Ishikawa (cell line): ENCODE results near the gene COL4A4.

Experiments used
- CREB1 ChIP-seq: IDR thresholded peaks from 2 replicates; pipeline ENCODE4 v1.6.1; 2012; ENCODE audit warnings: low read depth
- EGR1 ChIP-seq: IDR thresholded peaks from 2 replicates; pipeline ENCODE4 v1.6.1; 2012
- FOXM1 ChIP-seq: IDR thresholded peaks from 2 replicates; pipeline ENCODE4 v1.6.1; 2012; ENCODE audit warnings: low read depth, borderline replicate concordance
- MAX ChIP-seq: IDR thresholded peaks from 2 replicates; pipeline ENCODE4 v1.6.1; 2012
- RAD21 ChIP-seq: IDR thresholded peaks from 2 replicates; pipeline ENCODE4 v1.6.1; 2012; ENCODE audit warnings: low read depth
- REST ChIP-seq: IDR thresholded peaks from 2 replicates; pipeline ENCODE4 v1.6.1; 2012; ENCODE audit warnings: low read depth, mild to moderate bottlenecking
- TAF1 ChIP-seq: IDR thresholded peaks from 2 replicates; pipeline ENCODE4 v1.6.1; 2012; ENCODE audit warnings: low read depth, mild to moderate bottlenecking
- TEAD4 ChIP-seq: IDR thresholded peaks from 2 replicates; pipeline ENCODE4 v1.6.1; 2012
- ZBTB7A ChIP-seq: IDR thresholded peaks from 2 replicates; pipeline ENCODE4 v1.6.1; 2012; ENCODE audit warnings: low read depth

- TF ChIP-seq RAD21 (no peak), REST (no peak), TEAD4 (no peak), MAX (no peak), TAF1 (no peak), EGR1 (no peak), CREB1 (no peak), ZBTB7A (no peak), FOXM1 (no peak)
These were observed 179.9 kb downstream of the COL4A4 start for GRCh38 chr2:226983895-226984749.
